NCI-H1930 (cell line): ENCODE results near the gene HOMER2.
"Not testable (repeated sequence)": the region's sequence is repeated elsewhere in the genome, so short reads cannot be mapped to it uniquely, and the experiment has no call there.

Source experiments
- DNase-seq, 2 experiments: peaks; one replicate each; lab custom pipeline; 2025; lab: John Stamatoyannopoulos, UW

The HOMER2 gene

GRCh38 chr15:82831894-82832600 lies 120.5 kb downstream of the HOMER2 start:
- no peak for DNase-seq

DNA sequence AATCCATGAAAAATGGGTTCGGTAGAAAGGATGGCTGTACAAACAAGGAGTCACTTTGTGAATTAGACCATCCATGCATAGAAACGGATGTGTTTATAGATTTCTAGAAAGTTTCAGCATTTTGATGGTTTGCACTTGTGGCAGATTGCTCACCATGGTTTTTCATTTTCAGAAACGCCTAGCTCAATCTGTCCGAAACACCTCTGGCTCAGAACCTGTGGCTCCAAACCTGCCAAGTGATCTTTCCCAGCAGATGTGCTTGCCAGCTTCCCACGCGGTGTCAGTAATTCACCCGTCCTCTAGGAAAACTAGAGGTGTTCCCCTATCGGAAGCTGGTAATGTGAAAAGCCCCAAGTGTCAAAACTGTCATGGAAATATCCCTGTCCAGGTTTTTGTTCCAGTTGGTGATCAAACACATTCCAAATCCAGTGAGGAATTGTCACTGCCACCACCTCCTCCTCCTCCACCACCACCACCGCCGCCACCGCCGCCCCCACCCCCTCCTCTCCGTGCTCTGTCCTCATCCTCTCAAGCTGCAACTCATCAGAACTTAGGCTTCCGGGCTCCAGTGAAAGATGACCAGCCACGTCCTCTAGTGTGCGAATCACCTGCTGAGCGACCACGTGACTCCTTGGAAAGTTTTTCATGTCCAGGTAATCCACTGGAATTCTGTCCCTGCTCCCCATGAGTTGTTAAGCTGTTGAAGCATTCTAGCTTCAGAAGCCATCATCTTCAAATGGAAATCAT lies 121.9 kb downstream of the HOMER2 start:
- no peak for DNase-seq

- no peak for DNase-seq
Measured at GRCh38 chr15:82829234-82829633, 123.3 kb downstream of the HOMER2 start.

DNA sequence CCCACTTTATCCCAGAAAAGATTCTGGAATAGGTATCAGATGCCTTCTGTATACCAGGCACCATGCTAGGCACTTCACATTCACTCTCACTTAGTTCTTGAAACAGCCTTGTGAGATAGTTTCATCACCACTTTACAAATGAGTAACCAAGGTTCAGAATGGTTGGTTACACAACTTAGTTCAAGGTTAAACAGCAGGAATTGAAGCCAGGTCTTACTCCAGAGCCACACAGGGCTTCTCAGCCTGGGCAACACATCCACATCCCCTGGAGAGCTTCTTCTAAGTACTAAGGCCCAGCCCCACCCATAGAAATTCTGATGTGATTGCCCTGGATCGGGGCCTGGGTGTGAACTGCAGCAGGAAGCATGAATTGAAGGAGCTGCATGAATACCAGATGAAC lies 124.4 kb downstream of the HOMER2 start:
- no peak for DNase-seq

DNA sequence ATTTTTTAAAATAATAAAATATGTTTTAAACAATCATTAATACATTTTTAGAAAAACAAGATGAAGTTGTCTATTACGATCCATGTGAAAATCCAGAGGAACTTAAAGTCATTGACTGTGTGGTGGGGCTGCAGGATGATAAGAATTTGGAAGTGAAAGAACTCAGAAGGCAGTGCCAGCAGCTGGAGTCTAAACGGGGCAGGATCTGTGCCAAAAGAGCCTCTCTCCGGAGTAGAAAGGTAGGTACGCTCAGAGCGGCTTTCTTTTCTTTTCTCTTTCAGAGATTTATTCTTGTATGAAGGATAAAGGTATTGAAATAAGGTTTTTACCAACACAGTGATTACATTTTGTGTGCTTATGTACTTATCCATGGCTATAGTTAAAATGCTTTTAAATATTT lies 129.5 kb downstream of the HOMER2 start:
- DNase-seq = no peak

DNA sequence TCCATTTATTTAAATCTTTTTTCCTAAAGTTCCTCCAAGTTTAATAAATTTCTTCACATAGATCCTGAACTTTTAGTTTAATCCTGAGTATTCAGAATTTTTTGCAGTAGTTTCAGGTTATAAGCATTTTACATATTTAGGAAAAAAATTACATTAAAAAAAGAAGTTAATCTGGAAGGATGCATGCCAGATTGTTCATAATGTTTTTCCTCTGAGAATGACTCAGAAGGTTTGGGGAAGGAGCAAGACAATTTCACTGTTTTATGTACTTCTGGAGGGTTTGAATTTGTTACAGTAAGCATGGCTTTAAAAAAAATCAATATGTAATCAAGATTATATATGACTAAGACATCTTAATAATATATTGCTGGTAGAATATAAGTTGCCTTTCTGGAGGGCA lies 130.7 kb downstream of the HOMER2 start:
- DNase-seq = not testable (repeated sequence)

- DNase-seq = not testable (repeated sequence)
Measured at GRCh38 chr15:82821396-82821795, 131.1 kb downstream of the HOMER2 start.

DNA sequence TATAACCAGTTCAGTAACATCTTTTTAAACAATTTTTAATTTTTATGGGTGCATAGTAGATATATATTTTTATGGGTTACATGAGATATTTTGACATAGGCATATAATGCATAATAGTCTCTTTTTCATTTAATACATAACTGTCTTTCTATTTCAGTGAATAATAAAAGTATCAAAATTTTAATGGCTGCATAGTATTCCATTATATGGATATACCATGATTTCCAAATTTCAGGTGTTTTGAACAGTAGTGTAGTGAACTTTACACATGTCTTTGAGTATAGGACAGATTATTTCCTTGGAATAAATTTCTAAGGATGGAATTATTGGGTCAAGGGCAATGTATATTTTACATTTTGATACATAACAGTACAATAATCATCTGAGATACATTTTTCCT lies 132.4 kb downstream of the HOMER2 start:
- no peak for DNase-seq

- no peak for DNase-seq
Measured at GRCh38 chr15:82812994-82813393, 139.5 kb downstream of the HOMER2 start.

DNA sequence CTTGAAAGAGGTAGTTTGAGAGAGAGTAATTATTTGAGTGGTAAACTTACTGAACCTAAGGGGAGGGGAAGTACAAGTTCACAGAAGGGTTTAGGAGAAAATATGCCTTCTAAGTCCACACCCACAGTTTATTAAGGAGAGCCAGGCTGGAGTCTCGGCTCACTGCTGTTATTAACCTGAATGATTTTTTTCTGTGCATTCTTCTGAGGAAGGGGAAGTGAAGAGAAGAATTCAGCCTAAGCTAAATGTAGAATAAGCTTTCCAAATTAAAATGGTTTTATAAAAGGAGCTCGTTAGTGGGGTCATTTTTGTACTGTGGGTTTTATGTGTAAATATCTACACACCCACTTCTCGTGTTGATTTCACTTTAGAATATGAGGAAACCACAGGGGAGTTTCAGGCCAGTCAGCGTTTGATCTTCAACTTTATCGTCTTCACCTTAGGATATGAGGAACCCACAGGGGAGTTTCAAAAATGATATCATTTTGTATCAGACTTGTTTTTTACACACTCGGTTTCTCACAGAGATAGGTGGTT lies 141.6 kb downstream of the HOMER2 start:
- DNase-seq = no peak

- DNase-seq = no peak
Measured at GRCh38 chr15:82810061-82810889, 142.2 kb downstream of the HOMER2 start.

DNA sequence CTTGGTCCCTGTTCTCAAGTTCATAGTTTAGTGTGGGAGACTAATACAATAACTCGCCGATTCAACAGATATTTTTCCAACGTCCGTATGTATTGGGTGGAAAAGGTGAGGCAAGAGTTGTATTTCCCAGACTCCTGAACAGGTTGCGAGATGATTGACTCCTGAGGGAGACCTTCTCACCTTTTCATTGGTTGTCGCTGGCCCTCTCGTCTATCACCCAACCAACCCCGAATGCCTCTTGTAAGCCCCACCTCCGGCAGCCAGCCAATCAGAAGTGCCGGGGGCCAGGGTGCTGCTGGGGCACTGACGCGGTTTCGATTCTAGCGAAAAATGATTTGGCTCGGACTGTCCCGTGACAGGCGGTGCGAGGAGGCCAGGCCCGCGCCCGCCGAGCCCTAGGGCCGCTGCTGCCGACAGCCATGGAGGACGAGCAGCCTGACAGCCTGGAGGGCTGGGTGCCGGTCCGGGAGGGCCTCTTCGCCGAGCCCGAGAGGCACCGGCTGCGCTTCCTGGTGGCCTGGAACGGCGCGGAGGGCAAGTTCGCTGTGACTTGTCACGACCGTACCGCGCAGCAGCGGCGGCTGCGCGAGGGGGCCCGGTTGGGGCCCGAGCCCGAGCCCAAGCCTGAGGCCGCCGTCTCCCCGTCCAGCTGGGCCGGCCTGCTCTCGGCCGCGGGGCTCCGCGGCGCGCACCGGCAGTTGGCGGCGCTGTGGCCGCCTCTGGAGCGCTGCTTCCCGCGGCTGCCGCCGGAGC lies 143.0 kb downstream of the HOMER2 start, which contains the start of gene WHAMM:
TSS of gene WHAMM (plus strand) at position 321 of the 753 bp plus-strand sequence. CDS start at position 420, 99 bp downstream.
- peak; percentile 84 to 87 for DNase-seq

- DNase-seq = no peak
Measured at GRCh38 chr15:82808634-82809041, 143.9 kb downstream of the HOMER2 start.

GRCh38 chr15:82807920-82808633 lies 144.4 kb downstream of the HOMER2 start:
- DNase-seq = no peak

DNA sequence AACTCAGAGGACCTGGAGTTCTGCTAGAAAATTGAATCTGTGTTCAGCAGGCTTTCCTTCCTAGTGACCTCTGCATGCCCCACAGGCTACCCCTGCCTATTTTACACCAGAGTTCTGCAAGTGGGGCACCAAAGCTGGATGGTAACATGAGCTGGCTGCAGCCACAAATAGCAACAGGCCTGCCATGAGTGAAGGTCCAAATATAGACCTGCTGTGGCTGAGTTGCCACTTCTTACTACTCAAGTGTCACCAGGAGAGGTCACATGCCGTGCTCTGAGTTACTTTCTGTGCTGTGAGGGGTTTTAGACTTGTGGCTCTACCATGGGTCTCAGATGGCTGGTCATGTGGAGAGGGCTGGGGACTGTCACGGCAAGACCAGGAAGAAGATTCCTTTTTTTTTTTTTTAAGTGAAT lies 146.5 kb downstream of the HOMER2 start, which contains the start of gene FSD2:
TSS of gene FSD2 (minus strand) at position 76 of the 413 bp plus-strand sequence. CDS start 18,679 bp downstream, outside the sequence.
- DNase-seq = no peak

GRCh38 chr15:82804575-82804949 lies 148.0 kb downstream of the HOMER2 start:
- no peak for DNase-seq

GRCh38 chr15:82803793-82804574 lies 148.5 kb downstream of the HOMER2 start:
- DNase-seq = no peak

GRCh38 chr15:82802497-82802896 lies 150.0 kb downstream of the HOMER2 start:
- no peak for DNase-seq

- no peak for DNase-seq
Measured at GRCh38 chr15:82799183-82799841, 153.2 kb downstream of the HOMER2 start.
